SU-DHL-6 (cell line): ENCODE results near the gene CFAP54.

Source experiments
- H2AFZ ChIP-seq: fragments of 200-600 bp; sonication (generic); 2 replicates; pipeline ENCODE4 v1.6.1; 2014; ENCODE audit warnings: low read depth, mild to moderate bottlenecking, moderate library complexity, mixed read lengths, antibody characterized with exemption, low read length; ENCODE audit not compliant: severe bottlenecking
- H3F3A ChIP-seq: fragments of 200-600 bp; shearing (Covaris generic); 2 replicates; pipeline ENCODE4 v1.6.0; 2016; ENCODE audit warnings: antibody characterized with exemption, mild to moderate bottlenecking; ENCODE audit not compliant: insufficient read depth
- H3K27ac ChIP-seq: fragments of 200-600 bp; sonication (generic); 2 replicates; pipeline ENCODE4 v1.5.1; 2016; ENCODE audit warnings: low read depth, mild to moderate bottlenecking, low read length, moderate library complexity, mixed read lengths
- H3K27me3 ChIP-seq: fragments of 200-600 bp; sonication (generic), shearing (Covaris generic); 2 replicates; pipeline ENCODE4 v1.6.0; 2014; ENCODE audit warnings: mild to moderate bottlenecking, low read length
- H3K36me3 ChIP-seq: fragments of 200-600 bp; sonication (generic); 2 replicates; pipeline ENCODE4 v1.6.1; 2014; ENCODE audit warnings: mild to moderate bottlenecking, low read length, mixed read lengths
- H3K4me2 ChIP-seq: fragments of 300-600, 200-600 bp; shearing (Covaris generic), sonication (generic); 2 replicates; pipeline ENCODE4 v1.6.0; 2014; ENCODE audit warnings: low read length, low read depth, mild to moderate bottlenecking; ENCODE audit not compliant: poor library complexity, severe bottlenecking
- H3K4me3 ChIP-seq: fragments of 200-600 bp; sonication (generic); 2 replicates; pipeline ENCODE4 v1.5.1; 2014; ENCODE audit warnings: antibody characterized with exemption, low read length, mild to moderate bottlenecking, mixed read lengths; ENCODE audit not compliant: insufficient read depth, poor library complexity, severe bottlenecking
- H3K79me2 ChIP-seq: fragments of 200-600 bp; sonication (generic); 2 replicates; pipeline ENCODE4 v1.6.1; 2014; ENCODE audit warnings: mild to moderate bottlenecking, low read length, moderate library complexity; ENCODE audit not compliant: insufficient read depth
- H3K9ac ChIP-seq: fragments of 200-600 bp; sonication (generic); 2 replicates; pipeline ENCODE4 v1.7.0; 2014; ENCODE audit warnings: mild to moderate bottlenecking, low read length
- H3K9me2 ChIP-seq: fragments of 200-600 bp; sonication (generic); replicated peaks from 2 replicates; pipeline ENCODE4 v1.6.1; 2014; ENCODE audit warnings: low read length; ENCODE audit not compliant: insufficient read depth
- H3K9me3 ChIP-seq: fragments of 200-600 bp; sonication (generic); 2 replicates; pipeline ENCODE4 v1.6.1; 2014; ENCODE audit warnings: low read length, mixed read lengths; ENCODE audit not compliant: insufficient read depth
- H4K20me1 ChIP-seq: fragments of 200-600 bp; sonication (generic); 2 replicates; pipeline ENCODE4 v1.6.1; 2014; ENCODE audit warnings: low read depth, mild to moderate bottlenecking, antibody characterized with exemption, low read length, moderate library complexity, mixed read lengths
- EZH2phosphoT487 ChIP-seq: fragments of 200-600 bp; sonication (generic), shearing (Covaris generic); conservative IDR thresholded peaks from 2 replicates; pipeline ENCODE4 v1.6.1; 2018; ENCODE audit warnings: mild to moderate bottlenecking, antibody characterized with exemption, low read length, moderate library complexity, mixed read lengths
- TF ChIP-seq, protein P1 (sequence below): fragments of 200-600 bp; sonication (generic); IDR thresholded peaks from one replicate; pipeline ENCODE4 v1.5.1; 2017; ENCODE audit warnings: antibody characterized with exemption, mild to moderate bottlenecking, low read length, moderate library complexity; ENCODE audit not compliant: insufficient read depth, poor library complexity, severe bottlenecking

Gene CFAP54

DNA sequence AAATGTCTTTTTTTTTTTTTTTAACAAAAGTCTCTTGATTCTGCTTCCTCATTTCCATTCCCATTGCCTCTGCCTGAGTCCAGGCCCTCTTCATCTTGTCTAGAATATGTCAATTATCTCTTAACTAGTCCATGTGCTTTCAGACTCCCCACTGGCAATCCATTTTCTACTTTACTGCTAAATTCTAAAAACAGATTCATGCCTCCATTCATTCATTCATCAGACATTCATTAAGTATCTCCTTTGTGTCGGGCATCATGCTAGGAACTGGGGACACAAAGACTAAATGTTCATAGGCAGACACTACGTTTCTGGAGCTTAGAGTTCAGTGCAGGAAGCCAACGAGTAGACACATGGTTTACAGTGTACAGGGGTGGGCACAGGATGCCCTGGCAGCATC lies 408.0 kb downstream of the CFAP54 start:
- no peaks in the 10 kb centered on the region for H3K9me2 ChIP-seq
- H2AFZ ChIP-seq, result no peak overlapping the region
- no peak overlapping the region for H3K4me3 ChIP-seq
- no peaks in the 10 kb centered on the region for H3K79me2 ChIP-seq
- H3K36me3 ChIP-seq, result no peaks in the 10 kb centered on the region
- no peaks in the 10 kb centered on the region for H3K9me3 ChIP-seq
- no peaks in the 10 kb centered on the region for H3K27me3 ChIP-seq
- TF ChIP-seq, protein P1, sequence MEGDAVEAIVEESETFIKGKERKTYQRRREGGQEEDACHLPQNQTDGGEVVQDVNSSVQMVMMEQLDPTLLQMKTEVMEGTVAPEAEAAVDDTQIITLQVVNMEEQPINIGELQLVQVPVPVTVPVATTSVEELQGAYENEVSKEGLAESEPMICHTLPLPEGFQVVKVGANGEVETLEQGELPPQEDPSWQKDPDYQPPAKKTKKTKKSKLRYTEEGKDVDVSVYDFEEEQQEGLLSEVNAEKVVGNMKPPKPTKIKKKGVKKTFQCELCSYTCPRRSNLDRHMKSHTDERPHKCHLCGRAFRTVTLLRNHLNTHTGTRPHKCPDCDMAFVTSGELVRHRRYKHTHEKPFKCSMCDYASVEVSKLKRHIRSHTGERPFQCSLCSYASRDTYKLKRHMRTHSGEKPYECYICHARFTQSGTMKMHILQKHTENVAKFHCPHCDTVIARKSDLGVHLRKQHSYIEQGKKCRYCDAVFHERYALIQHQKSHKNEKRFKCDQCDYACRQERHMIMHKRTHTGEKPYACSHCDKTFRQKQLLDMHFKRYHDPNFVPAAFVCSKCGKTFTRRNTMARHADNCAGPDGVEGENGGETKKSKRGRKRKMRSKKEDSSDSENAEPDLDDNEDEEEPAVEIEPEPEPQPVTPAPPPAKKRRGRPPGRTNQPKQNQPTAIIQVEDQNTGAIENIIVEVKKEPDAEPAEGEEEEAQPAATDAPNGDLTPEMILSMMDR, result no peak
- TF ChIP-seq EZH2phosphoT487, result no peak
- no peak overlapping the region for H3K9ac ChIP-seq
- H4K20me1 ChIP-seq, result no peaks in the 10 kb centered on the region
- H3K4me2 ChIP-seq, result no peak overlapping the region
- no peaks in the 10 kb centered on the region for H3F3A ChIP-seq
- no peak overlapping the region for H3K27ac ChIP-seq

DNA sequence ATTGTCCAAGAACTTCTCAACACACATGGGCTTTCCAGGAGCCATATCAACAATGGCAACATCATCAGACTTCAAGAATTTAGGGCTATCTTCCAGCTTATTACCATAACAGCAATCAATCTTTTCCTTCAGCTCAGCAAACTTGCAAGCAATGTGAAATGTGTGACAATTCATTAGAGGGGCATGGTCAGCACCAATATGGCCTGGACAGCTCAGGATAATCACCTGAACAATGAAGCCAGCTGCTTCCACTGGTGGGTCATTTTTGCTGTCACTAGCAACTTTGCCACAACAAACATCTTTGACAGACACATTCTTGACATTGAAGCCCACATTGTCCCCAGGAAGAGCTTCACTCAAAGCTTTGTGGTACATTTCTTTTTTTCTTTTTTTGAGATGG lies 411.8 kb downstream of the CFAP54 start:
- no peak overlapping the region for H2AFZ ChIP-seq
- no peaks in the 10 kb centered on the region for H3K27me3 ChIP-seq
- H3K9me2 ChIP-seq, result no peaks in the 10 kb centered on the region
- H3F3A ChIP-seq, result no peaks in the 10 kb centered on the region
- H3K27ac ChIP-seq, result no peak overlapping the region
- H3K9ac ChIP-seq, result no peak overlapping the region
- H3K79me2 ChIP-seq, result no peaks in the 10 kb centered on the region
- H3K4me2 ChIP-seq, result no peak overlapping the region
- no peak overlapping the region for H3K4me3 ChIP-seq
- no peaks in the 10 kb centered on the region for H4K20me1 ChIP-seq
- TF ChIP-seq, protein P1, result no peak
- no peak for TF ChIP-seq EZH2phosphoT487
- no peaks in the 10 kb centered on the region for H3K36me3 ChIP-seq
- H3K9me3 ChIP-seq, result no peaks in the 10 kb centered on the region

GRCh38 chr12:96902076-96902475 lies 412.7 kb downstream of the CFAP54 start:
- Histone ChIP-seq H3K9ac (no peak overlapping the region), H3K27me3 (no peaks in the 10 kb centered on the region), H3K9me2 (no peaks in the 10 kb centered on the region), H3K27ac (no peak overlapping the region), H2AFZ (no peak overlapping the region), H3K9me3 (no peaks in the 10 kb centered on the region), H3F3A (no peaks in the 10 kb centered on the region), H3K36me3 (no peaks in the 10 kb centered on the region), H3K4me3 (no peak overlapping the region), H3K79me2 (no peaks in the 10 kb centered on the region; the same call in 1 of the 2 replicates), H3K4me2 (peak overlapping the region; percentile 4), H4K20me1 (no peaks in the 10 kb centered on the region)
- TF ChIP-seq, protein P1, result no peak
- TF ChIP-seq EZH2phosphoT487, result no peak

- Histone ChIP-seq H3F3A (0 out of 2 replicates have a peak, but pooled peaks cover 2% of the 10 kb centered on the region), H3K9me3 (no peaks in the 10 kb centered on the region), H3K4me2 (peak overlapping the region; percentile 92), H3K9me2 (no peaks in the 10 kb centered on the region), H4K20me1 (0 out of 2 replicates have a peak, but pooled peaks cover 4% of the 10 kb centered on the region), H3K79me2 (peaks cover 42% of the 10 kb centered on the region), H3K27ac (no peak overlapping the region), H3K36me3 (peaks cover 4% of the 10 kb centered on the region; the same call in 1 of the 2 replicates), H3K4me3 (peak overlapping the region; percentile 86), H2AFZ (peak overlapping the region; percentile 93), H3K9ac (peak overlapping the region; percentile 91), H3K27me3 (no peaks in the 10 kb centered on the region)
- no peak for TF ChIP-seq EZH2phosphoT487
- TF ChIP-seq, protein P1, result no peak
Measured at GRCh38 chr12:96906498-96906848, 417.1 kb downstream of the CFAP54 start.
